NK-92 (cell line): ENCODE results near the gene LRRC8E.
"Not testable (repeated sequence)": the region's sequence is repeated elsewhere in the genome, so short reads cannot be mapped to it uniquely, and the experiment has no call there.

ENCODE experiments used
- DNase-seq: peaks from one replicate; lab custom pipeline; 2025; ENCODE audit not compliant: unreplicated experiment; lab: John Stamatoyannopoulos, UW

The LRRC8E gene

DNA sequence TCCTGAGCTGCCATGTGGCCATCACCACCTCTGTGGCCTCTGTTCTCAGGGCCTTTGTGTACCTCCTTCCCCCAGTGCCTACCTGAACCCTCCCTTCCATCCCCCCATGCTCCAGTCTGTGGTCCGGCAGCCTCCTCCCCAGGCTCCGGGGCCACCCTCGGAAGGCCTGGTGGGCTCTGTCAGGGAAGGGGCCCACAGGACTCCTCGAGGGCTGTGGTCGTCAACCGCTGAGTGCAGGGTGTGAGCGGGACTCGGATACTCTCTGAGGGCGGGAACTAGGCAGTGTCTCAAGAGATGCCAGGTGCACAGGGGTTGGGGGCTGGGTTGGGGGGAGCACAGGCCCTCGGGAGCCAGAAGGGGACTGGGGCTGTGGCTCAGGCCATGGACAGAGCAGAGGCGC is 19.2 kb downstream of the LRRC8E start:
- DNase-seq = no peak

DNA sequence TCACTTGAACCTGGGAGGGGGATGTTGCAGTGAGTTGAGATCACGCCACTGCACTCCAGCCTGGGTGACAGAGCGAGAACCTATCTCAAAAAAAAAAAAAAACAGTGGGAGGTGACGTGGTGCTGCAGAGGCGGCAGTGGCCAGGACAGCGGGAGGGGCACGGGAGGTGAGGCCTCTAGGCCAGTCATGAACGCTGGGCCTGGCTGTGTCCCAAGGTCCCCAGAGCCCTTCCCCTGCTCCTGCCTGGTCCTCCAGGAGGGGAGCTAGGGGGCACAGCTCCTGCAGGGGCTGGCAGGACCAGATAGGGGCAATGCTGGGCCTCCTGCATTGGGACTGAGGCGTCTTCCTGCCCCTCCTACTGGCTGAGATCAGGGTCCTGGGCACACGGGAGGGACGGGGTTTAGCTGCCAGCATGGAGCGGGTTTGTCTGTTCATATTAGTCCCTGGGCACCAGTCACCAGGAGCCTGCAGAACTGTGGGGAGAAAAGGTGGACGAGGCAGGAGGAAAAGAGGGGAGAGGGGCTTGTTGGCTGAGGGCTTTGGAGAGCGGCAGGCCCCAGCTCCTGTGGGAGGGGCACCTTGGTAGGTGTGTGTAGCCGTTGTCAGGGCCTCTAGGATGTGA is 19.9 kb downstream of the LRRC8E start:
- no peak for DNase-seq

DNA sequence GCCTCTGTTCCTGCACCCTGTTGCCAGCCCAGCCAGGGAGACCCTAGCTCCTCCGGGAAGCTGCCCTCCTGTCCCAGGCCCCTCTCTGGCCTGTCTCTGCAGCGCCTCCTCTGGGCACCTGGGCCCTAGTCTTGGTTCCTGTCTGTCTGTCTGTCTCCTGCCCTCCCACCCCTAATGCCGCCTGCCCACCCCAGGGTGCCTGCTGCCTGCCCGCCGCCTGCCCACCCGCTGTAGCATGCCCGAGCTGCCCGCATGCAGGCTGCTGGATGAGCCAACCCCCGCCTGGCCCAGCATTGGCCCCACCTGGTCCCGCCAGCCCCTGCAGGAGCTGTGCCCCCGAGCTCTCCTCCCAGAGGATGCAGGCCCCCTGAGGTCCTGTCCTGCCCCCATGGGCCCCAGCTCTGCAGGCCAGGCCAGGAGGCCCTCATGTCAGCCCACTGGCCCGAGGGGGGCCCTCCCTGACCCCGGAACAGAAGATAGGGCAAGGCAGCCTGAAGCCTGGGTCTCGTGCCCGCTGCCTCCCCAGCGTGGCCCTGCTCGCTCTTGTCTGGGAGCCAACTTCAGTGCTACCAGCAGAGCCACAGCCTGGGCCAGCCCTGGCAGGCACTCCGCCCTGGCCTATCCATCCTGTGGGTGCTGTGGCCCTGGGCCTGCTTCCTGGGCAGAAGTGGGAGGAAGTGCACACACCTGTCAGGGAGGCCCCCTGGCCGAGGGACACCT is 20.6 kb downstream of the LRRC8E start:
- no peak for DNase-seq

DNA sequence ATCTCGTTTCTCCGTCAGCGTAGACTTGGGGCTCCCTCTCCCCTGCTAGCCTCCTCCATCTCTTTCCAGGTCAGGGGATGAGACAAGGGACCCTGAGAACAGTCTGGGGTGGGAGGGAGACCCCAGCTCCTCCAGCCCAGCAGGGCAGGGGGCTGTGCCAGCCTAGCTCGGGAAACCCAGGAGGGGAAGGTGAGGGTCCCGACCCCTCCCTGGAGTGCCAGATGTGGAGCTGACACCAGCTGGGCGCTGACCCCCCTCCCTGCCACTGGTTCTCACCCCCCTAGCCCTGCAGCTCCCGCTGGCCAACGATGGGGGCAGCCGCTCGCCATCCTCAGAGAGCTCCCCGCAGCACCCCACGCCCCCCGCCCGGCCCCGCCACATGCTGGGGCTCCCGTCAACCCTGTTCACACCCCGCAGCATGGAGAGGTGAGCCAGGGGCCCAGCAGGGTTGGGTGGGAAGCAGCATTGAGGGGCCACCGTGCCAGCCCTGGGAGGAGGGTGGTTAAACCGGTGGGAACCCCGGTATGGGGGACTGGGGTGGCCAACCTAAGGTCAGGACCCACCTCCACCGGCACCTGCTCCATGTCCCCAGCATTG is 21.3 kb downstream of the LRRC8E start:
- DNase-seq = no peak

DNA sequence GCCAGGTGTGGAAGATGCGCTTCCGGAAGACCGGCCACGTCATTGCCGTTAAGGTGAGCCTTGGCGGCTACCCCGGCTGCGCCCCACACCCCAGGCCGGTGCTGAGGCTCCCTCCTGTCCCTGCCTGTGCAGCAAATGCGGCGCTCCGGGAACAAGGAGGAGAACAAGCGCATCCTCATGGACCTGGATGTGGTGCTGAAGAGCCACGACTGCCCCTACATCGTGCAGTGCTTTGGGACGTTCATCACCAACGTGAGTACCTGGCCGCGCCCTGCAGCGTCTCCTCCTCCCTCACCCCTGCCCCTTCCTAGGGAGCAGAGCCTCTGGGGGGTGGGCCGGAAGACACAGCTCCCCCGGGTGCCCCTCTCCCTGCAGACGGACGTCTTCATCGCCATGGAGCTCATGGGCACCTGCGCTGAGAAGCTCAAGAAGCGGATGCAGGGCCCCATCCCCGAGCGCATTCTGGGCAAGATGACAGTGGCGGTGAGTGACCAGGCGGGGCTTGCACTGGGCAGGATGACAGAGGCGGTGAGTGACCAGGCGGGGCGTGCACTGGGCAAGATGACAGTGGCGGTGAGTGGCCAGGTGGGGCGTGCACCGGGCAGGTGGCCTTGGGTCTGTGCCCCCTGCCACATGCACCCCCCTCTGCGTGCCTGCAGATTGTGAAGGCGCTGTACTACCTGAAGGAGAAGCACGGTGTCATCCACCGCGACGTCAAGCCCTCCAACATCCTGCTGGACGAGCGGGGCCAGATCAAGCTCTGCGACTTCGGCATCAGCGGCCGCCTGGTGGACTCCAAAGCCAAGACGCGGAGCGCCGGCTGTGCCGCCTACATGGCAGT is 22.2 kb downstream of the LRRC8E start:
- no peak for DNase-seq

DNA sequence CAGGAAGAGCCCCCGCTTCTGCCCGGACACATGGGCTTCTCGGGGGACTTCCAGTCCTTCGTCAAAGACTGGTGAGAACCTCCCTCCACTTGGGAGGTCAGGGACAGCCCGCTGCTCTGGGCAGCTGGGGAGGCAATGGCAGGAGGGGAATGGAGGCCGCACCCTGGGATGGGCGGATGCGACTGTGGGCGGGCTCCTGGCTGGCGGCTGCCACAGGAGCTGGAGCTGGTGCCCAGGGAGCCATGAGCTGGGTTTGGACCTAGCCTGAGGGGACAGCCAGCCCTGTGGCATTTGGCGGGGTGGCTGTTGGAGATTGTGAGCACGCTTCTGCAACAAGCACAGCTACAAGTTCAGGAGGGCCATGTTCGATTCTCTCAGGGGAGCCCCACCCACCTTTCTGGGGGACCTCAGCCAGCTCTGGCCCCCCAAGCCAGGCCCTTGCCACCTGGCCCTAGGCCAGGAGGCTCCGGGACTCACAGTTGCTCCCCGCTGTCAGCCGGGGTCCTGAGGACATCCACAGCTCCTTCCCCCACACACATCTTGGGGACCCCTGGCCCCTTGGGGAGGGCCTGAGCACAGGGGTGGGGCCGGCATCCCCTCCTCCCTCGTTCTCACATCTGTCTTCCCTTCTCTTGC is 23.3 kb downstream of the LRRC8E start:
- DNase-seq = no peak

DNA sequence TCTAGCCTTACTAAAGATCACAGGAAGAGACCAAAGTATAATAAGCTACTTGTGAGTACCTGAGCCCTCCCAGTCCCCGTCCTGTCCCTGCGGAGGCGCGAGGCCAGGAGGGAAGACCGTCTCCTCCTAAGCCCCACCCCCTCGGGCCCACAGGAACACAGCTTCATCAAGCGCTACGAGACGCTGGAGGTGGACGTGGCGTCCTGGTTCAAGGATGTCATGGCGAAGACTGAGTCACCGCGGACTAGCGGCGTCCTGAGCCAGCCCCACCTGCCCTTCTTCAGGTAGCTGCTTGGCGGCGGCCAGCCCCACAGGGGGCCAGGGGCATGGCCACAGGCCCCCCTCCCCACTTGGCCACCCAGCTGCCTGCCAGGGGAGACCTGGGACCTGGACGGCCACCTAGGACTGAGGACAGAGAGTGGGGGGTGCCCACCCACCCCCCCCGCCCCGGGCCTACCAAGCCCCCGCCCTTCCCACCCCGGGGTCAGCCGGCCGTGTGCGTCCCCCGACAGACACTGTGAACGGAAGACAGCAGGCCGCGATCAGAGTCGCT is 23.9 kb downstream of the LRRC8E start:
- DNase-seq = no peak

DNA sequence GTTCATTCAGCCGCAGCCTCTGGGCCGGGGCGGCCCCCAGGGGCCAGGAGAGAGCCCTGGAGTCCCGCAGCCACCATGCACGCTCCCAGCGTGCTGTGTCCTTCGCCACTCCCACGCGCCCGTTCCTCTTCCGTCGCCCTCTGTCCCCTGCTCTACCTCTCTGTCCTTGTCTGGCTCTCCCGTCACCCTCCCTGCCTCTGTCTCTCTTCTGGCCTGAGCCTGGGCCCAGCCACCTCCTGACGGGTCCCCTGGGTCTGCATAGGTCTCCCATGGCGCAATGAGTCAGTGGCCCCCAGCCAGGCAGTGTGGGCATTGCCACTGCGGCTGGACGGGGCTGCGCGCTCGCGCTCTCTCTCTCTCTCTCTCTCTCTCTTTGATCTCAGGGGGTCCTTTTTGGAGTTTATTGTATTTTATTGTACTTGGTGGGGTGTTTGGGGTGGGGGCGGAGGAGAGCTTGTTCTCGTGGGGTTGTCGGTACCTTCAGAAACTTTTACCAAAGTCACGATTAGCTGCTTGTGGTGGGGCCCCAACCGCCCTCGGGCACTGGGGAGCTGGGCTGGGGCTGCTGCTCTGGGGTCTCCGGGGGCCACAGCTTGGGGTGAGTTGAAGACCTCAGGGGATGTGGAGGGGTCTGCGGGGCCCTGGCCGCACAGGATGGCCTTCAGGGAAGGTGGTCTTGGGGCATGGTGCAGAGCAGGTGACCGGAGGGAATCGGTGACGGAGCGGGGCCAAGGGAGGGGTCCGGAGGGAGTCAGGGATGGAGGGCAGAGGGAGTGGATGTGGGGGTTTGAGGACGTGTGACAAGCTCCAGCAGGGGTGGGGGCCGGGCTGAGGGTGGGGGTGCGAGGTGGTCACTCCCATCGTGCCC is 24.6 kb downstream of the LRRC8E start:
- no peak for DNase-seq

DNA sequence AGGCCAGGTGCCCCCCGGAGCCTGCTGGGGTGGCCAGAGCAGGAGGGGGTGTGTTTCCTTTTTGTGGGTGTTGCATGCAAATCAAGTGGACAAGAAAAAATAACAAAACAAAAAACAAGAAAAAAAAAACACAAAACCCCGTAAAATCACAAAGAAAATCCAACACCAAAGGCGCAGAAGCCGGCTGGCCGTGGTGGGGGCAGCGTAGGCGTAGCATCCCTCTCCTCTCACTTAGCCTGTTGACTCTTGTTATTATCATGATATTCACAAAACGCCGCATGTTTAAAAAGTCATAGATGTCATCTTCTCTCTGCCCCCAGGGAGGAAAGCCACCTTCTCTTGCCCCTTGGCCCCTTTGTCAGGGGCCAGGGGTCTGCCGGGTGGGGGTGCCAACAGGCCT is 25.3 kb downstream of the LRRC8E start:
- DNase-seq = no peak

DNA sequence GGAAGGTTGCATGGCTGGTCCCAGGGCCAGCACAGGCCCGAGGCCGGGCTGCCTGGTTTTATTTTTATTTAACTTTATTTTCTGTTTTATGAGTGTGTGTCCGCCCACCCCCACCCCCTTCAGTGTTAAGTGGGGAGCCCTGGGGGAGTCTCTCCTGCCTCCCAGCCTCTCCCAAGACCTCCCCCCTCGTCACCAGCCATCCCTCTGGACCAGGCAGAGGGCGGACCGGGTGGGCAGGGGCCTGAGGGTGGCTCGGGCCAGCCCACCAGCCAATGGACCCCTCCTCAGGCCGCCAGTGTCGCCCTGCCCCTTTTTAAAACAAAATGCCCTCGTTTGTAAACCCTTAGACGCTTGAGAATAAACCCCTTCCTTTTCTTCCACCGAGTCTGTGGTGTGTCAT is 25.8 kb downstream of the LRRC8E start:
- no peak for DNase-seq

DNA sequence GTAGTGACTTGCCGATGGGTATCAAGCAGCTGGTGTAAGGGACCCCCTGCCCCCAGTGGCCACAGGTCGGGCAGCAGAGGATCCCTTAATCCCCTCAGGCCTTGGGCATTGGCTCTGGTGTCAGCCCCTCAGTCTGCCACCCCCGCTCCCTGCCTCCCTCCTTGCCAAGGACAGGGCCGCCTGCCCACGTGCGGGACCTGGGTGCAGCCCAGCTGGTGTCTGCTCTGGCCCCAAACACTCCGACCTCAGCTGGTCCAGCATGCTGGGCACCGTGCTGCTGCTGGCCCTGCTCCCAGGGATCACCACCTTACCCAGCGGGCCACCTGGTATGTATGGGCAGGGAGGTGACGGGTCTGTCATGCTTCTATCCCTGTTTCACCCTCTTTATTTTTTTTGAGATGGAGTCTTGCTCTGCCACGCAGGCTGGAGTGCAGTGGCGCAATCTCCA is 26.3 kb downstream of the LRRC8E start, which contains the start of gene TGFBR3L:
Gene TGFBR3L, plus strand, starts transcription at position 233 of the 448 bp plus-strand sequence.
- no peak for DNase-seq

DNA sequence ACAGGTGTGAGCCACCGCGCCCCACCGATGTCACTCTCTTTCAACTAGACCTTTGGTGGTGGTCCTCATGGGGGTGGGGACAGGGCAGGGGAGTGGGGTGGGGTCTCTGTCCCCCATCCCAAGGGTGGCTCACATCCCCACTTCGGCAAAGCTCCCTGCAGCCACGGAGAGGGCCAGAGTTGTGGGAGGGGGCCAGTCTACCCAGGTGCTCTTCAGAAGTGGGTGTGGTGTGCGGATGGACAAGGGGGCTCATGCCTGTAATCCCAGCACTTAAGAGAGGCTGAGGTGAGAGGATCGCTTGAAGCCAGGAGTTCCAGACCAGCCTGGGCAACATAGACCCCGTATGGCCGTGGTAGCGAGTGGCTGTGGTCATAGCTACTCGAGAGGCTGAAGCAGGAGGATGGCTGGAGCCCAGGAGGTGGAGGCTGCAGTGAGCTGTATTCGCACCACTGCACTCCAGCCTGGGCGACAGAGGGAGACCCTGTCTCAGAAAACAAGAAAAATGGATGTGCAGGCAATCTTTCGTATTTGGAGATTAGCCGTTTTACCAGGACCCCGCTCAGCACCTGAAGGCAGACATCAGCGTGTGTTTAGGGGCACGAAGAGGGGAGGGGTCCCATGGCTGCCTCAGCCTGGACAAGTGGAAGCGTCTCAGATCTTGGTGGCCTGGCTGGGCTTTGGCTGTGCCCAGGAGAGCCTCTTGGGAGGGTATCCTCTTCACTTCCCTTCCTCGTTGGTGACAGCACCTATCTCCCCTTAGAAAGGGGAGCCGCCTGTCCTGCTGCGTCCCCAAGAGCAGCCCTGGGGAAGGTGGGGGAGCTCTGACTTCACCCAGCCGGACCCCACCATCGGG is 27.2 kb downstream of the LRRC8E start:
- no peak for DNase-seq

DNA sequence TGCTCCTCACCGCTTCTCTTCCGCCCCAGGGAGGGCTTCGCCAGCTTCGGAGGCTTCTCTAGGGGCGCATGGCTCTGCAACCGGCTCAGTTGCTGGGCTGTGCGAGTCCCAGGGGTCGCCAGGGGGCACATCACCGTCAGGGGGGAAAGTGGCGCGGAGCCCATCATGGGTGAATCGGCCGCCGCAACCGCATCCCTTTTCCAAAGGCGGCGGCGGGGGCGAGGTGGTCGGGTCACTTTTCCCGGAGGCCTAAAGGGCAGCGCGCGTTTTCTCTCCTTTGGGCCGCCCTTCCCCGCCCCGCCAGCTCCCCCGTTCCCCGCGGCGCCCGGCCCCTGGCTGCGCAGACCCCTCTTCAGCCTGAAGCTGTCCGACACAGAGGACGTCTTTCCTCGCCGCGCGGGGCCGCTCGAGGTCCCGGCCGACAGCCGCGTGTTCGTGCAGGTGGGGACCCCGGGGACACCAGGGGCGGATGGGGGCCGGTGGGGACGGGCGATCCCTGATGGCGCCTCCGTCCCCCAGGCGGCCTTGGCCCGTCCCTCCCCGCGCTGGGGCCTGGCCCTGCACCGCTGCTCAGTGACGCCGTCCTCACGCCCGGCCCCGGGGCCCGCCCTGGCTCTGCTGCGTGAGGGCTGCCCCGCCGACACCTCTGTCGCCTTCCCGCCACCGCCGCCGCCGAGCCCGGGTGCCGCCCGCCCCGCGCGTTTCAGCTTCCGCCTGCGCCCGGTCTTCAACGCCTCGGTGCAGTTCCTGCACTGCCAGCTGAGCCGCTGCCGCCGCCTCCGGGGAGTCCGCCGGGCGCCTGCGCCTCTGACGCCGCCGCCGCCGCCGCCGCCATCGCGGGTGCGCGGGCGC is 28.0 kb downstream of the LRRC8E start:
- DNase-seq = no peak

DNA sequence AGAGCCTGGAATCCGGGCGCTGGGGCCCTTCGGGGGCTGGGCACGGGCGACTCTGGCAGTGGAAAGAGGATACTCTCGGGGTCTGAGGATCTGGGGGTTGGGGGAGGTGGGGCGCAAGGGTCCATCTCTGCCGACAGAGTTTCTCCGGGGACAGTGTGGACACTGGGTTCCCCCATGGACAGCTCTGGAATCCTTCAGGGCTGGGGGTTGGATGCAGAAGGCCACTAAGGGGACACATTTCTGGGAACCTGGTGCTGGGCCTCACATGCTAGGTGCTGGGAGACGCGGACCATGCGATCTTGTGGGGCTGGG is 28.6 kb downstream of the LRRC8E start:
- DNase-seq = no peak

DNA sequence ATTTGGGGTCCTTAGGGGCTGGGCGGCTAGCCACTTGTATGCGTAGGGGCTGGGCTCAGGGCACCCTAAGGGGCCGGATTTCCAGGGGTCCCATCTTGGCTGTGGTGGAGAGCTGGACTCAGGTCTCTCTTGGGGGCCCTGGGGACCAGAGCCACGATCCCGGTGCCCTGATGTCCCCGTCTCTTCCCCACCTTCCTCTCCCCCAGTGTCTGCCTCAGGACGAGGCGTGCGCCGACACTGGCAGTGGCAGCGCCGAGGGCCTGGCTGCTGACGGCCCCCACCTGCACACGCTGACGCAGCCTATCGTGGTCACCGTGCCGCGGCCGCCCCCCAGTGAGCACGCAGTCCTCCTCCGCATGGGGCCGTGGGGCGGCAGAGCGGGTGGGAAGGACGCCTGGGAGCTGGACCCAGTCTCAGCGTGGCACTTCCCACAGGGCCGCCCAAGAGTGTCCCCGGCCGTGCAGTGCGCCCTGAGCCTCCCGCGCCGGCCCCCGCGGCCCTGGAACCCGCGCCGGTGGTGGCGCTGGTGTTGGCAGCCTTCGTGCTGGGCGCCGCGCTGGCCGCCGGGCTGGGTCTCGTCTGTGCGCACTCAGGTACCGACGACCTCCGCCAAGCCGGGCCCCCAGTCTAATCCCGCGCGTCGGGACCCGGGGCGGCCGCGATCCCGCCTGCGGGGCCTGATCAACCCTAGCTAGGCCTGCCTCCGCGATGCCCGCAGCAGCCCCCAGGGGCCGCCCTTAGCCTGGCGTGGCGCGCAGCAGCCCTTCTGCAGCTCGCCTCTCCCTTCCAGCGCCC is 29.2 kb downstream of the LRRC8E start:
- DNase-seq = no peak

DNA sequence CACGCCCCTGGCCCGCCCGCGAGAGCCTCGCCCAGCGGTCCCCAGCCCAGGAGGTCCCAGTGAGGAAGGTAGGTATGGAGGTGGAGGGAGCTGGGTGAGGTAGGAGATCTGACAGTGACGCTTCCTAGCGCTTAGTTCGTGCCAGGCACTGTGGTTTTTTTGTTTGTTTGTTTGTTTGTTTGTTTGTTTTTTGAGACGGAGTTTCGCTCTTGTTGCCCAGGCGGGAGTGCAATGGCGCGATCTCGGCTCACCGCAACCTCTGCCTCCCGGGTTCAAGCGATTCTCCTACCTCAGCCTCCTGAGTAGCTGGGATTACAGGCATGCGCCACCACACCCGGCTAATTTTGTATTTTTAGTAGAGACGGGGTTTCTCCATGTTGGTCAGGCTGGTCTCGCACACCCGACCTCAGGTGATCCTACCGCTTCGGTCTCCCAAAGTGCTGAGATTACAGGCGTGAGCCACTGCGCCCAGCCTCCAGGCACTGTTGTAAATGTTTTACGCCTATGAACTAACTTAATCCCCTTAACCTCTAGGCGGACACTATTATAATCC is 29.8 kb downstream of the LRRC8E start:
- not testable (repeated sequence) for DNase-seq
